GM12864 (cell line): ENCODE results near the gene PEAK3.
A peak's percentile ranks its signal among the peaks of the same experiment; 100 is the strongest.

Source experiments
- DNase-seq: peaks from one replicate; pipeline ENCODE4 v3.0.0-alpha.2; 2011; ENCODE audit warnings: low read depth
- H3K4me3 ChIP-seq: 2 replicates; pipeline ENCODE4 v1.5.1; 2011; ENCODE audit warnings: mild to moderate bottlenecking, low read depth, low read length, control low read depth
- TF ChIP-seq, protein P1 (sequence below): IDR thresholded peaks from 2 replicates; pipeline ENCODE4 v1.5.1; 2011; ENCODE audit warnings: low read depth, mild to moderate bottlenecking, moderate library complexity, low read length, control low read depth, inconsistent platforms; ENCODE audit errors: missing control alignments

Gene PEAK3

DNA sequence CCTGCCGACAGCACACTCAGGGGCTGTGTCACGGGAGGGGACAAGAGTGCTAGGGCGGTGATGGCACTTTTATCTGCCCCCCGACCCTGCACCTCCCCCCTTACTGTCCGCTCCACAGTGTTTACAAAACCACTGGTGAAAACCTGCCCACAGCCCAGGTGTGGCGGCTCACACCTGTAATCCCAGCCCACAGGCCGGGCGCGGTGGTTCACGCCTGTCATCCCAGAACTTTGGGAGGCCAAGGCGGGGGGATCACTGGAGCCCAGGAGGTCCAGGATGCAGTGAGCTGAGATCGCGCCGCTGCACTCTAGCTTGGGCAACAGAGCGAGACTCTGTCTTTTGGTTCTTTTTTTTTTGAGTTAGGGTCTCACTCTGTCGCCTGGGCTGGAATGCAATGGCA is 14.2 kb upstream of the PEAK3 start:
- no peak overlapping the region for H3K4me3 ChIP-seq
- DNase-seq: no peak
- TF ChIP-seq, protein P1, sequence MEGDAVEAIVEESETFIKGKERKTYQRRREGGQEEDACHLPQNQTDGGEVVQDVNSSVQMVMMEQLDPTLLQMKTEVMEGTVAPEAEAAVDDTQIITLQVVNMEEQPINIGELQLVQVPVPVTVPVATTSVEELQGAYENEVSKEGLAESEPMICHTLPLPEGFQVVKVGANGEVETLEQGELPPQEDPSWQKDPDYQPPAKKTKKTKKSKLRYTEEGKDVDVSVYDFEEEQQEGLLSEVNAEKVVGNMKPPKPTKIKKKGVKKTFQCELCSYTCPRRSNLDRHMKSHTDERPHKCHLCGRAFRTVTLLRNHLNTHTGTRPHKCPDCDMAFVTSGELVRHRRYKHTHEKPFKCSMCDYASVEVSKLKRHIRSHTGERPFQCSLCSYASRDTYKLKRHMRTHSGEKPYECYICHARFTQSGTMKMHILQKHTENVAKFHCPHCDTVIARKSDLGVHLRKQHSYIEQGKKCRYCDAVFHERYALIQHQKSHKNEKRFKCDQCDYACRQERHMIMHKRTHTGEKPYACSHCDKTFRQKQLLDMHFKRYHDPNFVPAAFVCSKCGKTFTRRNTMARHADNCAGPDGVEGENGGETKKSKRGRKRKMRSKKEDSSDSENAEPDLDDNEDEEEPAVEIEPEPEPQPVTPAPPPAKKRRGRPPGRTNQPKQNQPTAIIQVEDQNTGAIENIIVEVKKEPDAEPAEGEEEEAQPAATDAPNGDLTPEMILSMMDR: no peak

DNA sequence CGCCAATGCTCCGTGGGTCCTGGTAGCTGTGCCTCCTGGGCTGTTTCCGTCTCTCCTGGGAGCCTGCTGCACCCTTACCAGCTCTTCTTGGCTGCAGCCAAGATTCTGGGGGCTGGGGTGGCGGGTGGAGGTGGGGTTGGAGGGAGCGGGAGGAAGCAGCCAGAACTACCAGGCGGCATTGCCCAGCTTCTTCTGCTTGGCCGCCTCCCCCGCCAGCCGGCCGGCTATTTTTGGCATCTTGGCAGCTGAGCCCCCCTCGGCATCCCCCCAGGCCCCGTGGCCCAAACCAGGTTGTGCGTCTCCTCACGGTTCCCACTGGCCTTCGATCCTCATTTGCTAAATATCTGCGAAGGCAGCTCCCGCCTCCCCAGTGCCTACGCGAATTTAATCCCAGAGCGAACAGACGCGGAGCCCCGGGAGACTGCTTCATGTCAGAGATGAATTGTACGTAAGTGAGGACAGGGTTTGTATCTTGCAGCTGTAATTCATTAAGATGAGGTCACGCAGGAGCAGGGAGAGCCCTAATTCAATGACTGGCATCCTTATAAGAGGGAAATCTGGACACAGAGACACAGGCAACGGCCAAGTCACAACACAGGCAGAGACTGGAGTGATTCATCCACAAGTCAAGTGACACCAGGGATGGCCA is 12.8 kb upstream of the PEAK3 start:
- no peak overlapping the region for H3K4me3 ChIP-seq
- no peak for DNase-seq
- TF ChIP-seq, protein P1: no peak

DNA sequence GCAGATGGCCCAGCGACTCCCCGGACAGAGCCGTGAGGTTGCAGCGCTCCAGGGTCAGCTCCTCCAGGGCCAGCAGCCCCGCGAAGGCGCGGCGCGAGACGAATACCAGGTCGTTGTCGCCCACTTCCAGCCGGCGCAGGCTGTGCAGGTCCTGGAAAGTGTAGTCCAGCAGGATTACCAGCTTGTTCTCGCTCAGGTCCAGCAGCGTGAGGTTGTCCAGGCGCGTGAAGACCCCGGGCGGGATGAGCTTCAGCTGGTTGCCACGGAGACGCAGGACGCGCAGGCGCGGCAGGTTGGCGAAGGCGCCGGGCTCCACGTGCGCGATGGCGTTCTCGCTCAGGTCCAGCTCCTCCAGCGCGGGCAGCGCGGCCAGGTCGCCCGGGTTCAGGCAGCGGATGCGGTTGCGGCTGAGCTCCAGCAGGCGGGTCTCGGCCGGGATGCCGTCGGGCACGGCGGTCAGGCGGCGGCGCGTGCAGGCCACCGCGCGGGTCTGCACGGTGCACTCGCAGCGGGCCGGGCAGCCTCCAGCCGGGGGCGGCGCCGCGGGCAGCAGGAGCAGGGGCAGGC is 9.3 kb upstream of the PEAK3 start:
- H3K4me3 ChIP-seq: peak overlapping the region; percentile 63
- TF ChIP-seq, protein P1: no peak
- no peak for DNase-seq

- H3K4me3 ChIP-seq: peak overlapping the region; percentile 63
- no peak for DNase-seq
These were observed 8.6 kb upstream of the PEAK3 start for GRCh38 chr19:2290441-2291184.

DNA sequence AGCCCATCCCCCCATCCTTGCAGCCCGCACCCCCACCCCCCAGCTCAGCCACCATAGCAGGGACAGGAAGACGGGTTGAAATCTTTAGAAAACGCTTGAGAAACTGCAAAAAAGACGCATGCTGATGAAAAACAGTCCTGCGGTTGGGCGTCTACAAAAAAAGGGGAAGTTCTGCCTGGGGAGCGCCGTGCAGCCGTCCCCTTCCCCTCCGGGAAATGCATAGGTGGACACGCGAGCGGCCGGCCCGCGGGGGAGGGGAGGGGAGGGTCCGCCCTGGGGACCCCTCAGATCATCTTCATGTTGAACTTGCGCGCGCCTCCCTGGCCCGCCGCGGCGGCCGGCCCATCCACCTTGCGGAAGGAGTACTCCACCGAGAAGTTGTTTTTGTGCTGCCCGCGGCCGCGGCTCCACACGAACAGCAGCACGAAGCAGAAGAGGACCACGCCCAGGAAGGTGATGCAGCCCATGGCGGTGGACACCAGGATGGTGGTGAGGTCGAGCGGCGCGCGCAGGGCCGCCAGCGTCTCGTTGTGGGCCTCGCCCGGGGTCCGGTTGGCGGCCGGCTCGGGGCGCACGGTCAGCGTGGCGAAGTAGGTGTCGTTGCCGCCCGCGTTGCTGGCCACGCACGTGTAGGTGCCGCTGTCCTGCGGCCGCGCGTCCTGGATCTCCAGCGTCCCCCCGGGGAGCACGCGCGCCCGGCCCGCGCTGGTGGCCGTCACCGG is 7.9 kb upstream of the PEAK3 start:
- TF ChIP-seq, protein P1: no peak
- DNase-seq: peak; percentile 72
- peak overlapping the region; percentile 63 for H3K4me3 ChIP-seq

More at GRCh38 chr19:2290441-2291184, 8.6 kb upstream of the PEAK3 start:
- TF ChIP-seq, protein P1: no peak

DNA sequence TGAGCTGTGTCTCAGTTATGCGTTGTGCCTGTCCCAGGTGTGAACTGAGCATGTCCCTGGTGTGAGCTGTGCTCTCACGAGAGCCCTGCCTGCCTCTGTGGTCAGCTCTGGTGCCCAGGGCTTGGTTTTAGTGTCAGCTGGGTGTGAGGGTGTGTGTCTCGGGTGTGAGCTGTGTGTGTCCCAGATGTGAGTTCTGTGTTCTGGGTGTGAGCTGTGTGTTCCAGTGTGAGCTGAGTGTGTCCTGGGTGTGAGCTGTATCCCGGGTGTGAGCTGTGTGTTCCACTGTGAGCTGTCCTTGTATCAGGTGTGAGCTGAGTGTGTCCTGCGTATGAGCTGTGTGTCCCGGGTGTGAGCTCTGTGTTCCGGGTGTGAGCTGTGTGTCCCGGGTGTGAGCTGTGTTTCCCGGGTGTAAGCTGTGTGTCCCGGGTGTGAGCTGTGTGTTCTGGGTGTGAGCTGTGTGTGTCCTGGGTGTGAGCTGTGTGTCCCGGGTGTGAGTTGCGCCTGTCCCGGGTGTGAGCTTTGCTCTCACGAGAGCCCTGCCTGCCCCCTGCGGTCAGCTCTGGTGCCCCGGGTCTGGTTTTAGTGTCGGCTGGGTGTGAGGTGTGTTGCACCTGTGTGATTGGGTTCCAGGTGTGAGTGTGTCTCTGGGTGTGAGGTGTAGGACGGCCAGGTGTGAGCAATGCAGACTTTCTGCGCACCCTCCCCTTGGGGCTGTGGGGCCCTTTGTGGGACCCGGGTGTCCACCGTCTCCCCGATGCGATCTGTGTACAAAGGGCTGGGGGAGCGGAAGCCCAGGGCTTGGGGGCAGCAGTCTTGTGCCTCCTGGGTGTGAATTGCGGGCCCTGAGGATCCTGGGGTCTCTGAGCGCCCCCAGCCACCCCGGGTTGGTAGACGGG is 7.1 kb upstream of the PEAK3 start:
- TF ChIP-seq, protein P1: no peak

More for the DNA sequence above, 7.1 kb upstream of the PEAK3 start:
- DNase-seq: no peak
- H3K4me3 ChIP-seq: peak overlapping the region; percentile 63
